Neural cell (in vitro differentiated cells): ENCODE data around the gene EHMT1.

ENCODE experiments used
- CTCF ChIP-seq: fragments of 450-650 bp; IDR thresholded peaks from 2 replicates; pipeline ENCODE4 v1.5.1; 2014; ENCODE audit warnings: antibody characterized with exemption, mild to moderate bottlenecking, moderate library complexity; ENCODE audit not compliant: poor library complexity, severe bottlenecking
- EP300 ChIP-seq: fragments of 450-650 bp; conservative IDR thresholded peaks from 2 replicates; pipeline ENCODE4 v1.6.1; 2014; ENCODE audit warnings: antibody characterized with exemption, mild to moderate bottlenecking, moderate library complexity; ENCODE audit not compliant: poor library complexity, severe bottlenecking

GRCh38 chr9:137778914-137779313, 160.1 kb downstream of the EHMT1 start:
- no peak for TF ChIP-seq CTCF
- no peak for TF ChIP-seq EP300
